ENCODE results near the gene RAB30. TPM values are rescaled to one million over a fixed set of nuclear protein-coding genes. Genes with fewer than 3 reads are reported as not detected.

Gene RAB30
- total RNA-seq, 1 donor from 2014 or later: 10.3 TPM

DNA sequence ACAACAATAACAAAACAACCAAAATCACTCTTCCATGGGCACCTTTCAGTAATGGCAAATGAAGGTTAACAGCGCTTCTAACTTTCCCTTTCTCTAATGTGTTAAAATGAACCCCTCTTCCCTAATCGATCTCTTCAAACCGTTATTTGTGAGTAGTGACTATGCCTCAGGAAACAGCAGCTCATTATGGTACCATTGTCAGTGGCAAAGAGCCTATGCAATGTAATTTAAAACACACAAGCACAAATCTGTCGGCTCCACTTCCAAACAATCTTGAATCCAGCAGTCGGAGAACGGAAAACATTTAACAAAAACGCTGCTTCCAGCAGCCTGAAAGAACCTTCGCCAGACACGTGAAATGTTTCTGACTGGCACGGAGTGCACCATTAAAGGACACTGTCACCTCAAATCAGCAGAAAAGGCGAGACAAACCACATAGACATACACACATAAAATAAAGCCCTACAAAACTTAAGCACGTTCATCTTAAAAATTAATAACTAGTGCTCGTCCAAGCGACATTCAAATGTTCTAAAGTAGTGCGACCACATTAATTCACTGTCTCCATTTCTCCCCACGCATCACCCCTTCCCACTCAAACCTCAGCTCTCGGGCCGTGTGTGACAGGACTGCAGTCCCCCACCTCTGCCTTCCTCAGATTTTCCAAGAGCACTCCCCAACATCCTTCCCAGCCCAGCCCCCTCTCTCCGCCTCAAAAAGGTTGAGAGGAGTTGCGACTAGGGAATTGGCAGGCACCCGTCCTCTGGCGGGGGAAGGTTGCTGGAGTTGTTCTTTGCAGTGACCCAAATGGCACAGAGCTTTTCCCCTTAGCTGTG lies 748 bp downstream of the RAB30 start:
- Mint-ChIP-seq H3K27me3 (ENCODE audit: low read depth) (no peaks in the 10 kb centered on the region), H3K4me3 (no peak overlapping the region), H3K4me1 (peaks cover 20% of the 10 kb centered on the region), H3K27ac (no peak overlapping the region), H3K36me3 (peaks cover 7% of the 10 kb centered on the region), H3K9me3 (no peaks in the 10 kb centered on the region)
- peak in 1 of 2 experiments; percentile 43 for DNase-seq (ENCODE audit: low spot score in 2 of 2, unreplicated experiment in 2 of 2)
- TF ChIP-seq, protein P1, sequence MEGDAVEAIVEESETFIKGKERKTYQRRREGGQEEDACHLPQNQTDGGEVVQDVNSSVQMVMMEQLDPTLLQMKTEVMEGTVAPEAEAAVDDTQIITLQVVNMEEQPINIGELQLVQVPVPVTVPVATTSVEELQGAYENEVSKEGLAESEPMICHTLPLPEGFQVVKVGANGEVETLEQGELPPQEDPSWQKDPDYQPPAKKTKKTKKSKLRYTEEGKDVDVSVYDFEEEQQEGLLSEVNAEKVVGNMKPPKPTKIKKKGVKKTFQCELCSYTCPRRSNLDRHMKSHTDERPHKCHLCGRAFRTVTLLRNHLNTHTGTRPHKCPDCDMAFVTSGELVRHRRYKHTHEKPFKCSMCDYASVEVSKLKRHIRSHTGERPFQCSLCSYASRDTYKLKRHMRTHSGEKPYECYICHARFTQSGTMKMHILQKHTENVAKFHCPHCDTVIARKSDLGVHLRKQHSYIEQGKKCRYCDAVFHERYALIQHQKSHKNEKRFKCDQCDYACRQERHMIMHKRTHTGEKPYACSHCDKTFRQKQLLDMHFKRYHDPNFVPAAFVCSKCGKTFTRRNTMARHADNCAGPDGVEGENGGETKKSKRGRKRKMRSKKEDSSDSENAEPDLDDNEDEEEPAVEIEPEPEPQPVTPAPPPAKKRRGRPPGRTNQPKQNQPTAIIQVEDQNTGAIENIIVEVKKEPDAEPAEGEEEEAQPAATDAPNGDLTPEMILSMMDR (IDR thresholded peaks at IDR 0.05; ENCODE audit: unreplicated experiment): no peak

DNA sequence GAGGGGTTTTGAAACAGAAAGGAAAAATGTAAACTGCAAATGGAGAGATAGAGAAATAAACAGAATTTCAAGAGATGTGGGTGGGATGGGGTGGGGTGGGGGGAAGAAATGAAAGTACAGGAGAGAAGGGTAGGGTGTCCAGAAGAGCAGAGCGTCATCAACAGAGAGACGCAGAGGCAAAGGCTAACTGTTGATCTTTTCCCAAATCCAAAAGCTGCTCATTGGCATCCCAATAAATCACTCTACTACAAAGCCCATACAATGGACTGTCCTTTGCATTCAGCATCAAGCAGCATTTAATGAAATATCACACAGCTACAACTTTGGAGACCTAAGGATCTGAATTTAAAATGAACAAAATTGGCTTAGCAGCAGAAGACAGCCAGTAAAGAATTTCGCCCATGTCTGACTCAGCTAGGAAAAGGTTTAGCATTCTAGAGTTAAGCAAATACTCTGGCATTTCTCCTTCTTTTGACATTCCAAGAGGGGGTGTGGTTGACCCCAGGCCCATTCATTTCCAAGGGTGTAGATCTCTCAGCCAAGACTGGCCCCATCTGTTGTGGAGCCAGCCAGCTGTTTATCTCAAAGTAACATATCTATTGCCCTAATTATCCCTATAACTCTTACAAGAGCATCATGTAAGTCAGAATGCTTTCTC lies 1.5 kb downstream of the RAB30 start:
- Mint-ChIP-seq H3K9me3 (no peaks in the 10 kb centered on the region), H3K4me3 (peak overlapping the region; percentile 45), H3K27ac (no peak overlapping the region), H3K27me3 (ENCODE audit: low read depth) (no peaks in the 10 kb centered on the region), H3K4me1 (peaks cover 20% of the 10 kb centered on the region), H3K36me3 (peaks cover 7% of the 10 kb centered on the region)
- TF ChIP-seq, protein P1 (IDR thresholded peaks at IDR 0.05; ENCODE audit: unreplicated experiment): no peak
- no peak for DNase-seq (ENCODE audit: low spot score in 2 of 2, unreplicated experiment in 2 of 2)

DNA sequence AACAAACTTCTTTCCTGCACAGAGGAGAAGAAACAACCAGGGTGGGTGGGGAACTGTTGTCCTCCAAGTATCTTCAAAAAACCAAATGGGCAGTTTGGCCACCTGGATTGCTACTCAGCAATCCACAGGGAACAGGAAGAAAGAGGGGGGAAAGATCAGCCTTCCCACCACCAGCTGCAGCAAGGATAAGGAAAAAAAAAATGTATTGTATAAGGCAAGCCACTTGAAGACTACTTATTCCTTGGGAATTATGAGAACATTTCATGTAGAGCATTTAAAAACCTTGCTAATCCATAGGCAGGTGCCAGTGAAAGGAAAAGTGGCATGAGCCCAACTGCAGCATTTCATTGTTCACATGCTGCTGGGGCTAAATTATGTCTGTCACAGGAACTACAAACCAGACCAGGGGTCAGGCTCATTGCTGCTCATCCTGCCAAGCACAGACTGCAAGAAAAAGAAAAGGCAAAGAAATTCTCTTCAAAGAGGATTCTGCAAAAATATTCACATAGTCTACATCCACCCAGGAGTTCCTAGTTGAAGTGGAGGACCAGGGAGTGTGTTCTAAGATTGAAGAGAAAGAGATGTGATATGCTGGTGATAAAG lies 2.2 kb downstream of the RAB30 start:
- DNase-seq (ENCODE audit: low spot score in 2 of 2, unreplicated experiment in 2 of 2): no peak
- Mint-ChIP-seq H3K27ac (no peak overlapping the region), H3K9me3 (no peaks in the 10 kb centered on the region), H3K36me3 (peaks cover 3% of the 10 kb centered on the region), H3K27me3 (ENCODE audit: low read depth) (no peaks in the 10 kb centered on the region), H3K4me1 (peaks cover 20% of the 10 kb centered on the region), H3K4me3 (peak overlapping the region; percentile 45)
- TF ChIP-seq, protein P1 (IDR thresholded peaks at IDR 0.05; ENCODE audit: unreplicated experiment): no peak

GRCh38 chr11:83068568-83068967 lies 3.1 kb downstream of the RAB30 start:
- Mint-ChIP-seq H3K9me3 (no peaks in the 10 kb centered on the region), H3K4me1 (peaks cover 15% of the 10 kb centered on the region), H3K27me3 (ENCODE audit: low read depth) (no peaks in the 10 kb centered on the region), H3K27ac (no peak overlapping the region), H3K36me3 (no peaks in the 10 kb centered on the region), H3K4me3 (no peak overlapping the region)
- TF ChIP-seq, protein P1 (IDR thresholded peaks at IDR 0.05; ENCODE audit: unreplicated experiment): no peak
- DNase-seq (ENCODE audit: low spot score in 2 of 2, unreplicated experiment in 2 of 2): no peak

DNA sequence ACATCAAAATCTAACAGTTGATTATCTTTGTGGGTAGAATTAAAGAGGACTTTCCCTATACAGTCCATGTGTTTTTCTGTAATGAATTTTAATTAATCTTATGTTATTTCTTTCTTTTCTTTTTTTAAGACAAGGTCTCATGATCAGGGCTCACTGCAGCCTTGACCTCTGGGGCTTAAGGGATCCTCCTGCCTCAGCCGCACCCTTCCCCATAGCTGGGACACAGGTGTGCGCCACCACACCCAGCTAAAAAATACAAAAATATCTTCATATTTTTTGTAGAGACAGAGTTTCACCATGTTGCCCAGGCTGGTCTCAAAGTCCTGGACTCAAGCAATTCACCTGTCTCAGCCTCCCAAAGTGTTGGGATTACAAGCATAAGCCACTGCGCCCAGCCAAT lies 7.7 kb downstream of the RAB30 start:
- Mint-ChIP-seq H3K36me3 (no peaks in the 10 kb centered on the region), H3K27me3 (ENCODE audit: low read depth) (no peaks in the 10 kb centered on the region)

More for the DNA sequence above, 7.7 kb downstream of the RAB30 start:
- H3K27ac Mint-ChIP-seq: no peak overlapping the region
- no peaks in the 10 kb centered on the region for H3K9me3 Mint-ChIP-seq
- DNase-seq (ENCODE audit: low spot score in 2 of 2, unreplicated experiment in 2 of 2): no peak
- H3K4me3 Mint-ChIP-seq: no peak overlapping the region
- TF ChIP-seq, protein P1 (IDR thresholded peaks at IDR 0.05; ENCODE audit: unreplicated experiment): no peak
- H3K4me1 Mint-ChIP-seq: peaks cover 8% of the 10 kb centered on the region
